HG02610 (cell line): ENCODE data around the gene ALOX15.
"Not testable (repeated sequence)": the region's sequence is repeated elsewhere in the genome, so short reads cannot be mapped to it uniquely, and the experiment has no call there.

Experiments
- ATAC-seq: cut with Tn5 transposase; IDR thresholded peaks from one replicate; pipeline ENCODE4 v1.9.1; 2021; ENCODE audit warnings: mild to moderate bottlenecking, moderate library complexity; ENCODE audit not compliant: unreplicated experiment

ALOX15 gene

DNA sequence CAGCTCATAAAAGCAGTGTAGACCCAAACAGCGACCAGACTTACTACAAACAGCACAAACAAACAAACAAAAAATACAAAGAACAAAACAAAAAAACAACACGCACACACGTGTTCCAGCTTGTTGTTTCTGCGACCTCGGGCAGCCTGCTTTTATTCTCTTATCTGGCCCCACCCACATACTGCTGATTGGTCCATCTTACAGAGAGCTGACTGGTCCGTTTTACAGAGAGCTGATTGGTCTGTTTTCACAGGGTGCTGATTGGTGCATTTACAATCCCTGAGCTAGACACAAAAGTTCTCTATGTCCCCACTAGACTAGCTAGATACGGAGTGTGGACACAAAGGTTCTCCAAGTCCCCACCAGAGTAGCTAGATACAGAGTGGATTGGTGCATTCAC is 14.5 kb upstream of the ALOX15 start:
- ATAC-seq, result not testable (repeated sequence)

DNA sequence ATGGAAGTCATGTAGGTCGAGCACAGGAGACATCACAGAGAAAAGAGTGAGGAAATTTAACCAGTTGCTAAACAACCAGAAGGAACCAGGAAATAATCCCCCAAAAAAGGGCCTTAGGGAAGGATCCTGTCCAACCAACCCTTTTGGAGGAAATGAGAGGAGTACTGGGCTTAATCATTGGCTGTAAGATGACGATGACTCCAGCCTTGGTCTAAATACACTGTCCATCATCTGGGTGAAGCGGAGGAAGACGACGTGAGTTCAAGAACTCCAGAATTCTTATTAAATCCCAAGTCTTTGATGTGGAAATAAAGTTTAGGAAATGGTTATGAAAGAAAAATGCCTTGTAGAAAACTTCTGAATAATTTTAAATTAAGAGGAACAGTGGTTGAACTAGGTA is 11.5 kb upstream of the ALOX15 start:
- no peak for ATAC-seq

DNA sequence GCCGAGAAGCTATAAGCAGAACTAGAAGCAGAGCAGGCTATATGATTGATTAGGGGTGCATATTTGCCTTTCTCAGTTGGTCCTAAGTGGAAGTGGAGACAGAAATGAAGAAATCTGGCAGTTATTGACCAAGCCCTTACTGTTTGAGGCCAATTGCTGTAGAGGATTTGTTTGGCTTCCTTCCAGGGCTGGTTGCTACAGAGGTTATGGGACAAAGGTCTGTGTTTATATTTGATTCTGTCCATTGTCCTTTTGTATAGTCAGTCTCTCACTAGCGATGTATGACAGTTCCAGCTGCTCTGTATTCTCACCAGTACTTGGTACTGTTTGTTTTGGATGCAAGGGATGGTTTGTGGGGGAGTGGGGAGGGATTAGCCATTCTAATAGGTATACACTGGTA is 7.3 kb upstream of the ALOX15 start:
- no peak for ATAC-seq

DNA sequence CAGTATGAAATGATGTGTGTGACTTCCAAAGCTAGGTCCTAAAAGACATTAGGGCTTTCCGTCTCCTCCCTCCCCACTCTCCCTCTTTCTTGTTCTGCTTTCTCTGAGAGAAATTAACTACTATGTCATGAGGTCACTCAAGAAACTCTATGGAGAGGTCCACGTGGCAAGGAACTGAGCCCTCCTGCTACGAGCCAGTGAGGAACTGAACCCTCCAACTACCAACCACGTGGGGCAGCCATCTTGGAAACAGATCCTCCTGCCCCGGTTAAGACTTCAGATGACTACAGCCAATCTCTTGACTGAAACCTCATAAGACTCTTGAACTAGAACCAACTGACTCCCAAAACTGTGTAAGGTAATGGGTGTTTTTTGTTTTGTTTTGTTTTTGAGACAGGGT is 4.2 kb upstream of the ALOX15 start:
- ATAC-seq, result no peak

DNA sequence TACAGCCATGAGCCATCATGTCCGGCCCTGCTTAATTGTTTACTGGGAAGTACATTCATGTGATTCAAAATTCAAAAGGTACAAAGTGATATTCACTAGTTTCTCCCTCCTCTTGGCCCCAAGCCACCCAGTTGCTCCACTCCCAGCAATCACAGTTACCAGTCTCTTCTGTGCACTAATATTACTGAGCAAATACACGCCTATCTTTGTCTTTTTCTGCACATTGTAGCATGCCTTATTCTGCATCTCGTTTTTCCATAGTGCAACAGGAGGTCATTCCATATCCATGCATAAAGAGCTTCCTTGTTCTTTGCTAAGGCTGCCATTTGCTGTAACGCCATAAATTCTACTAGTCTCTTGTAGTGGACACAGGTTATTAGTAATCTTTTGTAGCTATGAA is 2.2 kb upstream of the ALOX15 start:
- ATAC-seq, result no peak

DNA sequence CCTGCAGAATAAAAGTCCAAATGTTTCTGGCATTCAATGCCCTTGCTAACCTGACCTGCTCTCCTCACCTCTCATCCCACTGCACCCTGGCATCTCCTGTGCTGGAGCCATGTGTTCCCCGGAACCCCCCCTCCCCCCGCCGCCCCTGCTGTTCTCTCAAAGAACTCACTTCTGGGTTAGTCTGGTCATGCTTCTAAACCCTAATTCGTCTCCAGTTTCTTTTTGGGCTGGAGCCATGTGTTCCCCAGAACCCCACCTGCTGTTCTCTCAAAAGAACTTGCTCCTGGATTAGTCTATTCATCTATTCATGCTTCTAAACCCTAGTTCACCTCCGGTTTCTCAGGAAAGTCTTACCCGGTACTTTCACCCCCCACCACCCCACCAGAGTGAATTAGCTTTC is 808 bp upstream of the ALOX15 start:
- ATAC-seq, result no peak

DNA sequence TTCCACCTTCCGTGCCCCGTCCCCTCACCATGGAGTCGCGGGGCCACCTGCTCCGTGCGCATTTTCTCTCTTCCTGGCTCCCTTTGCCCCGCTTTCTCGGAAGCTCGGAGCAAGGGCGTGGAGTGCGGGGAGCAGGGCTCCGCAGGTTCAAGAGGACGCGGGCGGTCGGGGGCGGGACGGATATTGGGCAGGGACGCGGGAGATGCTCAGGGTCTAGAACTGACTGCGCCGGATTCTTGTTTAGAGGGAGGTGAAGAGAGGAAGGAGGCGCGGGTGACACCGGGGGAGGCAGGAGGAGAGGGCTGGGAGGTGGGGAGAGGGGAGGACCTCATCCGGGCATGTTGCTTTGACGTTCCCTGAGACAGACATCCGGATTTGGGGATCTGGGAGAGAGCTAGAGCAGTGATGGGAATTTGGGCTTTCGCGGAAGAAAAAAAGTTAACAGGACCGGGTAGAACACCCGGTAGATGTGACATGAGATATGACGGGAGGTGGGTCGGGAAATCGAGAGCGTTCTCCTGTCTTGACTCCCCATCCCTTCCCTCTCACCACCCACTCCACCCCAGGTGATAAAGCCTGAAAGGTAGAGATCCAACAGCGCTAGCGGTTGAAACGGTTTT is 799 bp downstream of the ALOX15 start:
- not testable (repeated sequence) for ATAC-seq

DNA sequence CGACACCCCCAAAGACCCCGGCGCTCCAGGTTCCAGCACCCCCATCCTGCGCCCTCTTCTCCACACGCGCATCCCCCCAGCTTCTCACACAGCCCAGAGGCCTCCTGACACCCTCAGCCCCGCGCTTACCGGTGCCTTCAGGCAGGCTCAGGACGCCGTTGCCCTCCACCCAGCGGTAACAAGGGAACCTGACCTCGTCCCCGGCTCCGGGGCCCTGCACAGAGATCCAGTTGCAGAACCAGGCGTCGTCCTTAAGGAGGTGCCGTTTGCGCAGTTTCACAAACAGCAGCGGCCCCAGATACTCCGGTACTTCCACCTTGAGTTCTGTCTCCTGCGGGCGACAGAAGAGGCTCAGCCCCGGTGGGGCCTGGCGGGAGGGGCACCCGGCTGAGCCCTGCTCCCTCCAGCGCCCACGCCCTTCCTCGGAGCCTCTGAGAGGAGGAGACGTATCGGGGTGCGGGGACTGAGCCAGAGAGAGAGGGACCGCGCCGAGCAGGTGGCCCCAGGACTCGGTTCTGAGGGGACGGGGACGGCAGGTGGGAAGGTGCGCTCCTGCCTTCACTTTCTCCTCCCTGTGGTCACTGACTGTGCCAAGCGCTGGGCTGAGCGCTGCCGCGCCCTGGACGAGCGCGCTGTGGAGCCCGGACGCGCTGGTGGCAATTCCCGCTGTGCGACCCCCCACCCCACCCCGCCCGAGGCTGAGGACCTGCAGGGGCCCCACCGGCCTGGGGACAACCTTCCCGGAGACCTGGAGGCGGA is 2.0 kb downstream of the ALOX15 start:
- not testable (repeated sequence) for ATAC-seq

DNA sequence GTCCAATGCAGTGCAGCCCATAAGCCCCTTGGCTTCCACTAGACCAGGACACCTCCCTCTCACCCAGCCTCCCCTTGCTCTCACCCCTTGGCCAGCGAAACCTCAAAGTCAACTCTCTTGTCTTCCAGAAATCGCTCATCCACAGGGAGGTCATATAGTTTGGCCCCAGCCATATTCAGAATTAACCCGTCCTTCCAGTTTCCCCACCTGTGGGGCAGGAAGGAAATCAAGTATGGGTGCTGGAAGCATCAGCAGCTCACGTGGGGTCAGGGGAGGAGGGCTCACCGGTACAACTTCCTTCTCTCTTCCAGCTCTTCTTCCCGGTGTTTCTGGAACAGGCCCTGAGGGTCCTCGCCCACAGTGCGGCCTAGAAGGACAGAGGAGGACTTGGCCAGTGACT is 2.7 kb downstream of the ALOX15 start:
- not testable (repeated sequence) for ATAC-seq

DNA sequence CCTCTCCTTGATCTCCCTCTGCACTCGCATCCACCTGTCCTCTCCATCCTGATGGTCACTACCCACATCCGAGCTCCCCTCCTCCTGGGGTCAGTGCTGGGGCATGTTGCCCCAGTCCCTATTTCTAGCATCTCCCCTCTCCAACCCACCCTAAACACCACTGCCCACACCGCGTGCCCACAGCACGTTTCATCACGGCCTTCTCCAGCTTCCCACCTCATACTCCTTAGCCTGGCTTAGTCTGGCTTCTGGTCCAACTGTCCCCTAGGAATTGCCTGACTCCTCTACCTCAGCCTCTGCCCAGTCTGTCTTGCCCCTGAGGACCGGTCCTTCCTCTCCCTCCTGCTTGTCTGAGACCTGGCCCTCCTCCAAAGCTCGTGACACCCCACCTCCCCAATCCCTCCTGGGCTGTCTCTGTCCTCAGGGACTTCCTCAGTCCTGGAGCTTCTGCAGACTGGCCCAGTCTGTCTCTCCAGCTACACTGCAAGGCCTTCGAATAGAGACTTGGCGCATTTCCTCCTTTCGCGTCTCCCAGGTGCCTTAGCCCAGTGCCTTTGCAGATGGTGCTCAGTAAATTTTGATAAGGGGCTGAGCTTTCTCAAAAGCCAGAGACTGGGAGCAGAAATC is 4.9 kb downstream of the ALOX15 start:
- no peak for ATAC-seq

DNA sequence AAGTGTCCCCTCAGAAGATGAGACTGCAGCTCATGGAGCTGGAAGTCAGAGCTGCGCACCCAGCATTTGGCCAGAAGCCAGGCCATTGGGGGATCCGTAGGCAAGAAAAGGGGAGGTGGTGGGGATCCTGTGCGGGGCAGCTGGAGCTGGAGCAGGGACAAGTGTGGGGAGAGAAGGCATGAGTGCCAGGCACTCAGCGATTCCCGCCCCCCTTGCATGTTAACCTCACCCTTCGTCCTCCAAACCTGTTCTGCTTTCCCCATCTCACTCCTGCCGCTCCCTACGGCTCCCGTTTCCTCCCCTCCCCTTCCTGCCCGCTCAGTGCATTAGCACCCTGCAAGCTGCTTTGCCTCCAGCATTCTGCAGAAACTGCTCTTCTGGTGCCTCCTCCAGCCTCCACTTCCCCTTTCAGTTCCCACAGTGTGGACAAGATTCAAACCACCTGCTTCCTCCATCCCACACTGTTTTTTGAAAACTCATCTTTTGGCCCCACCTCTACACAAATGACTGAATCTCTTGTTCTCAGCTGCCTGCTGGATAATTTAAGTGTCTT is 5.6 kb downstream of the ALOX15 start:
- peak; percentile 61 for ATAC-seq

DNA sequence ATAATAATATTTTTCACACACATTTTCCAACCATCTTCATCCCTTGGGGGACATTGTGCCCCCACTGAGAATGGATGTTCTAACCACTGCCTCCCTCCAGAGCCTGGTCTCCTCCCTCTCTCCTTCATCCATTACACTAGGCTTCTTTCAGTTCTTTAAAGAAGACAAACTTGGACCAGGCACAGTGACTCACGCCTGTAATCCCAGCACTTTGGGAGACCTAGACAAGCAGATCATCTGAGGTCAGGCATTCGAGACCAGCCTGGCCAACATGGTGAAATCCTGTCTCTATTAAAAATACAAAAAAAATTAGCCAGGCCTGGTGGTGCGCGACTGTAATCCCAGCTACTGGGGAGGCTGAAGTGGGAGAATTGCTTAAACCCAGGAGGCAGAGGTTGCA is 6.5 kb downstream of the ALOX15 start:
- ATAC-seq, result no peak

DNA sequence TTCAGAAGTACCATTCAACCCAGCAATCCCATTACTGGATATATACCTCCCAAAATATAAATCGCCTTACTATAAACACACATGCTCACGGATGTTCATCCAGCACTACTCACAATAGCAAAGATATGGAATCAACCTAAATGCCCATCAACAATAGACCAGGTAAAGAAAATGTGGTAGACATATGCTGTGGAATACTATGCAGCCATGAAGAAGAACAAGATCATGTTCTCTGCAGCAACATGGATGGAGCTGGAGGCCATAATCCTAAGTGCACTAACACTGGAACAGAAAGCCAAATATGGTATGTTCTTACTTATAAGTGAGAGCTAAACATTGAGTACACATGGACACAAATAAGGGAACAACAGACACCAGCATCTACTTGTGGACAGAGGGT is 7.8 kb downstream of the ALOX15 start:
- no peak for ATAC-seq

DNA sequence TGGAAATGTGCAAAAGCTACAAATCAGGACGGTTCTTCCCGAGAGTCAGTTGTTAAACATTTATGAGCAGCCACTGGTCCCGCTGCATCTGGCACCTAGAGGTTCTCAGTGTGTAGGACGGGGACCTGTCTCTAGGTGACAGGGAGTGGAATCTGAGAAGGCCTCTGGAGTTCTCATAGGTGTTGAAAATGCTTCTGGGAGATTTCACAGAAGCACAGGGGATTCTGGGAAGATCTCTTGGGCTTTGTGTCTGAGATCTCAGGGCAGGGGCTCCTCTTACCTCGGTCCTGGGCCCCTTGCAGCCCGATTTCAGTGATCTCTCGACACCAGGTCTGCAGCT is 8.9 kb downstream of the ALOX15 start:
- ATAC-seq, result no peak

DNA sequence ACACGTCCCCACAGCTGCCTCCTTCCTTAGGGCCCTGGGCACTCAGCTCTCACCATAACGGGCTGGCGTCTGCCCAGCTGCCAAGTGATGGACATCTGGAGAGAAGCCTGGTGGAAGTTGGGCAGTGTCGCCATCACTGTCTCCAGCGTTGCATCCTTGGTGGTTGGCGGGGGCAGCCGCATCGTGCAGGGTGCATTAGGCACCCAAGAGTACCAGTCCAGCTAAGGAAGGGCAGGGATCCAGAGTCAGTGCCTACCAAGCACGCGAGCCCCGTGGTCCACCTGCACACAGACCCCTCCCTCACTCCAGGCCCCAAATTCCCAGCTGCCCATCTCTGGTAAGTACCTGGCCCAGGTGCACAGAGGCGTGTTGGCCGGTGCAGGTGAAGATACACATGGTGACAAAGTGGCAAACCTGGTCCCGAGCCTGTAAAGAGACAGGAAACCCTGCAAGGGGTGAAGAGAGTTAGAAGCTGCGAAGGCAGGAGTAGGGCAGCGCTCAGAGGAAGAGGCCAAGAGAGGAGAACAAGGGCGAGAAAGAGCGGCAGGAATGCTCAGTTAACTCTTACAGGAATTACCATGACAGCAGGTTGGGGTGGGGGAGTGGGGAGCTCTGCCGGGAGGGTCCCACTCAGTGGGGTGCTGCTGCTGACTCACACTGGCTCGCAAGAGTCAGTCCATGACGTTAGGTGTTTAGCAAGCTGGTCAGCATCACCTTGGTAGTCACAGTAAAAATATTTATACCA is 9.5 kb downstream of the ALOX15 start:
- ATAC-seq, result no peak

DNA sequence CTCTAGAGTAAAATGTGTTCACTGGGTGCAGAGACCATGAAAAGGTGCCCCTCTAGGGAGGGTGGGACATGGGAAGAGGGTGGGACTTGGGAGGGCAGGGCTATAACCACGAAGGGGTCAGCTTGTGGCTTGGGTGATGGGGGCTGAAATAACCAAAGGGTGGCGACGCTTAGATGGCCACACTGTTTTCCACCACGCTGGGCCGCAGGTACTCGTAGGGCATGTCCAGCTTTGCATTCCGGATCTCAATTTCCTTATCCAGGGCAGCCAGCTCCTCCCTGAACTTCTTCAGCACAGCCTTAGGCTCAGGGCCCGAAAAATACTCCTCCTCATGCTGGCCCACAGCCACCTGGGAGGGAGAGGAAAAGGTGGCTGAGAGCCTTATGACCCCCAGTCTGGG is 10.0 kb downstream of the ALOX15 start:
- ATAC-seq, result no peak

DNA sequence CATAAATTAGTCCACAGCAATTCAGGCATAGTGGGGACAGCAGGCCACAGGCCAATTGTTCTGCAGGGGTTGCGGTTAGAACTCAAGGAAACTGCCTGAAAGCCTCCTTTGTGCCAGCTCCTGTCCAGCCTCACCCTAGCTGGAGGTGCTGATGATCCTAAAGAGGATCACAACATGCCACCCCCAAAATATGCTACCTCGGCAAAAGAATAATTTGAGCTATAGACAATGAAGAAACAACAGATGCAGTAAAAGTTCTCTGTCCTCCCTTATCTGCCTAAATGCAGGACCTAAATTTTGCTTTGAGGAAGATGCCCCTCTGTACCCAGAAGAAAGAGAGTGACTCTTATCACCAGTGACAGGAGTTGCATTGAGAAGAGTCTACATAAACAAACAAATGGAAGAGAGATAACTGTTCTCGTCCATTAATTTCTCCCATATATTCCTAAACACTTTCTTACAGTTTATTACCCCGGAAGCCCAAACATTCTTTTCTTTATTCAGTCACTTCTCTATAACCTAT is 14.7 kb downstream of the ALOX15 start:
- no peak for ATAC-seq

DNA sequence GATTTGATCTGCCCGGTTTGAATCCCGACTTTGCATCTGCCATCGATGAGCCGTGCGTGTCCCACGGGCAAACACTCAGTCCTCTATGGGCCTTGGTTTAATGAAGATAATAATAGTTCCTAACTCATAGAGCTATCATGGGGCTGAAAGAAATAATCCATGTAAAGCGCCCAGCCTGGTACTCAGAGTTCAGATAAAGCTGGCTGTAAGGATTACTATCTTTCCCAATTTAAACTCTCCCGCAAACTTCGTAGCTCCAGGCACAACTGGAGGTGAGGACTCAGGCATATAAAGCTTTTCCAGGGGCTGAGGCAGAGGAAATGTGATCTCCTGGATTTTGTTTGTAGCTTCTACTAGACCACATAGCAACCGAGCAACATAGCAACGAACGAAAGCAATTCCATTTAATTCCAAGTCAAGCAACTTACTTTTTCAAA is 16.3 kb downstream of the ALOX15 start:
- ATAC-seq, result no peak

DNA sequence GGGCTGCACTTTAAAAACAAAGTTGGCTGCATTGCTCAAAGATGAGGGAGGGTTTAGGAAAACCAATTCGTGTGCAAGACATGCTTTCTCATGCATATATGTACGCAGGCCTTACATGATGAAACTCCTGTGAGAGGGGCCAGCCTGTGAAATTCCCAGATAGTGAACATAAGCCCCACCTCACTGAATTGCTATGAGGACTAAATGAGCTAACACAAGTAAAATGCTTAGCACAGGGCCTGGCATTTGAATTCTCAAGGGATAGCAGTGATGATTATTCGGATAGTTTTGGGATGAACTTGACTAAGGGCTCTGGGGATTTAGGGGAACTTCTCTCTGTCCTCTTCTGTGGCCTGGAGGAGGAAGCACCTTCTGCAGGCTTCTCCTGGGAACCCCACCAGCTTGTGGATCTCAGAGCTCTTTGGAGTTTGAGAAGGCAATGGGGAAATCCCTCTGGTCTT is 17.0 kb downstream of the ALOX15 start:
- ATAC-seq, result not testable (repeated sequence)

DNA sequence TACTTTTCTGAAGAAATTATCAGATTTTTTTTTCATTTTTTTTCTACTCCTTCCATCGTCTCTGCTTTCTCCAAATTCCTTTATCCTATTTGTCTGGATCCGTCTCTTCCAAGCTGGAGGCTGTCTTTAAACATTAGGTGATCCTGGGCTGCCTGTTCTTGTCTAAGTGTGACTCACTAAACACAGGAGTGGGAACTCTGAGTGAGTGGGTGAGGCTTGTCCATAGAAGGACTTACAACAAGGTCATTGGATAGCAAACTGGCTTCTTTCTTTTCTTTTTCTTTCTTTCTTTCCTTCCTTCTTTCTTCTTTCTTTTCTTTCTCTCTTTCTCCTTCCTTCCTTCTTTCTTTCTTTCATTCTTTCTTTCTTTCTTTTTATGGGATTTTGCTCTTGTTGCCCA is 18.2 kb downstream of the ALOX15 start:
- no peak for ATAC-seq

DNA sequence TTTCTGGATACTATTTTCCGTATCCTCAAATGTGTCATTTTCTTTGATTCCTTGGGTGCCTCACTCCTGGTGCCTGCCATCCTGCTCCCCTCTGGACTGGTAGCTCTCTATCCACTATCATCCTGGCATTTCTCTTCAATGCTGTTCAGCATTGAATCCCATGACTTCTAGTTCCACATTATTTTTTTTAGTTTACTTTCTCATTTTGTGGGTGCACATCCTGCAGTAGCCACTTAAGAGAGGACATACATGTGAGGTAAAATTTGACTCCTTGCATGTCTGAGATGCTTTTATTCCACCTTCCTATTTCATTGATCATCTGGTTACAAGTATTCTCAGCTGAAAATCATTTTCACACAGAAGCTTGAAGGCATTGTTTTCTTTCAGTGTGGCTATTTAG is 19.1 kb downstream of the ALOX15 start:
- no peak for ATAC-seq
